H9 (cell line): ENCODE data around the gene UBN2. TPM values are rescaled to one million over a fixed set of nuclear protein-coding genes. Genes with fewer than 3 reads are reported as not detected.
A peak's percentile ranks its signal among the peaks of the same experiment; 100 is the strongest.

Experiments
- DNase-seq: peaks from one replicate; pipeline ENCODE4 v3.0.0-alpha.2; 2017
- H2AFZ ChIP-seq: one replicate; pipeline ENCODE4 v1.6.1; 2013; ENCODE audit warnings: mild to moderate bottlenecking, low read length, control low read depth, moderate library complexity
- H2AK5ac ChIP-seq: 2 replicates; pipeline ENCODE4 v1.6.1; 2013; ENCODE audit warnings: low read length, control low read depth, mixed read lengths; ENCODE audit not compliant: insufficient read length
- H2BK120ac ChIP-seq: one replicate; pipeline ENCODE4 v1.6.1; 2013; ENCODE audit warnings: low read depth, mild to moderate bottlenecking, low read length, control low read depth, inconsistent platforms; ENCODE audit not compliant: poor library complexity, severe bottlenecking
- H2BK12ac ChIP-seq: 2 replicates; pipeline ENCODE4 v1.6.1; 2013; ENCODE audit warnings: low read length, control low read depth, mixed read lengths, low read depth; ENCODE audit not compliant: insufficient read length
- H2BK15ac ChIP-seq: 2 replicates; pipeline ENCODE4 v1.6.1; 2013; ENCODE audit warnings: low read depth, low read length, control low read depth
- H2BK20ac ChIP-seq: one replicate; pipeline ENCODE4 v1.6.1; 2013; ENCODE audit warnings: low read depth, mild to moderate bottlenecking, low read length, control low read depth, inconsistent platforms; ENCODE audit not compliant: poor library complexity, severe bottlenecking
- H2BK5ac ChIP-seq: 2 replicates; pipeline ENCODE4 v1.6.1; 2013; ENCODE audit warnings: low read length, control low read depth, mixed read lengths; ENCODE audit not compliant: insufficient read length
- H3K14ac ChIP-seq: 2 replicates; pipeline ENCODE4 v1.6.1; 2013; ENCODE audit warnings: low read length, control low read depth; ENCODE audit not compliant: insufficient read depth
- H3K18ac ChIP-seq: 2 replicates; pipeline ENCODE4 v1.6.1; 2013; ENCODE audit warnings: low read depth, mild to moderate bottlenecking, mixed read lengths, low read length, control low read depth; ENCODE audit not compliant: insufficient read length
- H3K23ac ChIP-seq: 2 replicates; pipeline ENCODE4 v1.6.1; 2013; ENCODE audit warnings: low read length, control low read depth, mixed read lengths, low read depth; ENCODE audit not compliant: insufficient read length
- H3K23me2 ChIP-seq: 2 replicates; pipeline ENCODE4 v1.6.1; 2013; ENCODE audit warnings: low read depth, mild to moderate bottlenecking, mixed read lengths, low read length, control low read depth; ENCODE audit not compliant: insufficient read length, poor library complexity, severe bottlenecking
- H3K27ac ChIP-seq: 2 replicates; pipeline ENCODE4 v1.5.1; 2013; ENCODE audit warnings: low read length, control low read depth, mixed read lengths, low read depth; ENCODE audit not compliant: insufficient read length
- H3K27me3 ChIP-seq: 2 replicates; pipeline ENCODE4 v1.6.1; 2013; ENCODE audit warnings: low read length, control low read depth, inconsistent platforms; ENCODE audit not compliant: insufficient read depth
- H3K4ac ChIP-seq: 2 replicates; pipeline ENCODE4 v1.6.1; 2013; ENCODE audit warnings: low read depth, mild to moderate bottlenecking, control low read depth, inconsistent platforms, low read length, moderate library complexity
- H3K4me1 ChIP-seq: 2 replicates; pipeline ENCODE4 v1.6.1; 2013; ENCODE audit warnings: low read length, control low read depth, inconsistent platforms; ENCODE audit not compliant: insufficient read depth
- H3K4me2 ChIP-seq: 2 replicates; pipeline ENCODE4 v1.6.1; 2013; ENCODE audit warnings: low read length, control low read depth, mixed read lengths; ENCODE audit not compliant: insufficient read length, insufficient read depth
- H3K56ac ChIP-seq: 2 replicates; pipeline ENCODE4 v1.6.1; 2013; ENCODE audit warnings: low read depth, mild to moderate bottlenecking, mixed read lengths, low read length, control low read depth; ENCODE audit not compliant: insufficient read length
- H3K79me1 ChIP-seq: 2 replicates; pipeline ENCODE4 v1.6.1; 2013; ENCODE audit warnings: low read depth, mild to moderate bottlenecking, moderate library complexity, low read length, control low read depth, inconsistent platforms; ENCODE audit not compliant: insufficient read depth, poor library complexity, severe bottlenecking
- H3K79me2 ChIP-seq: 2 replicates; pipeline ENCODE4 v1.6.1; 2013; ENCODE audit warnings: low read length, control low read depth, inconsistent platforms; ENCODE audit not compliant: insufficient read depth
- H3K9ac ChIP-seq: 2 replicates; pipeline ENCODE4 v1.6.1; 2013; ENCODE audit warnings: low read length, control low read depth, mixed read lengths; ENCODE audit not compliant: insufficient read length; ENCODE audit errors: extremely low read depth
- H3K9me3 ChIP-seq: one replicate; pipeline ENCODE4 v1.6.1; 2013; ENCODE audit warnings: low read depth, low read length, inconsistent platforms; ENCODE audit not compliant: control insufficient read depth
- H3T11ph ChIP-seq: one replicate; pipeline ENCODE4 v1.6.1; 2013; ENCODE audit warnings: mild to moderate bottlenecking, low read length, control low read depth, inconsistent platforms
- H4K20me1 ChIP-seq: one replicate; pipeline ENCODE4 v1.6.1; 2013; ENCODE audit not compliant: control insufficient read depth, insufficient read length, insufficient read depth
- H4K5ac ChIP-seq: 2 replicates; pipeline ENCODE4 v1.6.1; 2013; ENCODE audit warnings: low read depth, mild to moderate bottlenecking, mixed read lengths, low read length, control low read depth; ENCODE audit not compliant: insufficient read length
- H4K8ac ChIP-seq: replicated peaks from 2 replicates; pipeline ENCODE4 v1.6.1; 2013; ENCODE audit warnings: low read length, control low read depth, mixed read lengths, low read depth; ENCODE audit not compliant: insufficient read length
- H4K91ac ChIP-seq: 2 replicates; pipeline ENCODE4 v1.6.1; 2013; ENCODE audit warnings: low read depth, mild to moderate bottlenecking, moderate library complexity, mixed read lengths, low read length, control low read depth; ENCODE audit not compliant: insufficient read length
- H3K27ac Mint-ChIP-seq, 3 experiments: 2 replicates in 2 of 3; 3 replicates in 1 of 3; pipeline ENCODE4 v1.8.0; 2020 to 2021; ENCODE audit warnings: mixed read lengths in 3 of 3, mild to moderate bottlenecking in 1 of 3, moderate library complexity in 1 of 3
- H3K27me3 Mint-ChIP-seq: 2 replicates; pipeline ENCODE4 v1.8.0; 2021; ENCODE audit warnings: low read depth, mild to moderate bottlenecking, moderate library complexity, mixed read lengths
- H3K36me3 Mint-ChIP-seq, 3 experiments: 2 replicates in 2 of 3; 3 replicates in 1 of 3; pipeline ENCODE4 v1.8.0; 2020 to 2021; ENCODE audit warnings: low read depth in 3 of 3, mixed read lengths in 3 of 3; ENCODE audit not compliant: insufficient read depth in 1 of 3
- H3K4me1 Mint-ChIP-seq, 2 experiments: 2 replicates each; pipeline ENCODE4 v1.8.0; 2020; ENCODE audit warnings: mixed read lengths in 2 of 2
- H3K4me3 Mint-ChIP-seq, 2 experiments: 2 replicates in 1 of 2; 3 replicates in 1 of 2; pipeline ENCODE4 v1.8.0; 2020 to 2021; ENCODE audit warnings: mild to moderate bottlenecking in 2 of 2, mixed read lengths in 2 of 2, moderate library complexity in 1 of 2
- H3K9me3 Mint-ChIP-seq, 2 experiments: 2 replicates in 1 of 2; 3 replicates in 1 of 2; pipeline ENCODE4 v1.8.0; 2020; ENCODE audit warnings: mild to moderate bottlenecking in 2 of 2, mixed read lengths in 2 of 2, moderate library complexity in 1 of 2
- WGBS: extraction: QIAGEN DNeasy Blood & Tissue Kit; methylation state at CpG from one replicate; pipeline ENCODE4 v1.1.7; 2013; ENCODE audit warnings: missing lambda C conversion rate, low lambda C conversion rate, mixed read lengths; ENCODE audit not compliant: insufficient read length; ENCODE audit errors: extremely low coverage; 5-methylcytosine and 5-hydroxymethylcytosine counted together
- total RNA-seq: library from RNA; stranded (reverse); gene quantifications from 2 replicates; pipeline ENCODE4 v1.2.1, GENCODE V29; 2021
- TF ChIP-seq, protein P1 (sequence below): fragments of 200-600 bp; sonication (generic); conservative IDR thresholded peaks from 3 replicates; pipeline ENCODE4 v1.8.0; 2021; ENCODE audit warnings: antibody characterized with exemption, mild to moderate bottlenecking

Gene UBN2
- total RNA-seq, 1 experiment from 2014 or later: 27.6 TPM

DNA sequence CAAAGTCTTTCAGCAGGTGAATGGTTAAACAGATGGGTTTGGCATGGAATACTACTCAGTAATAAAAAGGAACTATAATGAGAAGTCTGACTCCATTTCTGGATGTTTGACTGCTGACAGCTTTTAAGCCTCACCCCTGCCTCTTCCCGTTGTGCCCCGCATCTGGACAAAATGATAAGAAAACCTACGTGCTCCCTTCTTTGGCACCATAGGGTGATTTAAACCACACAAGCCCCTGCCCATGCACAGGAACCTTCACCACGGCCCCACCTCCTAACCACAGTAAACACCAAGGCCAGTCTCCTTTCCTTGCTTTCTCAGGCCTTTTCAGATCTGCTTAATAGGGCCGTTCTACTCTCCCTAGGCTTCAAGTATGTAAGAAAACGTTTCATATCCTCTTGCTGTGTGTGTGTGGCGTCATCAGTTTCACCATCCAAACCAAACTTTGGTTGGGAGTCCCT lies 47.1 kb upstream of the UBN2 start:
- no CpG with 5 or more reads among the region's 7 CpGs for WGBS
- Mint-ChIP-seq H3K36me3 (peaks cover 0 to 9% (median 0%) of the 10 kb centered on the region in 3 experiments; a peak in 5 of 7 replicates), H3K27ac (peak overlapping the region; percentile 16 to 45 (median 41); a peak in 4 of 7 replicates), H3K4me1 (peaks cover 33% of the 10 kb centered on the region in 2 experiments), H3K4me3 (peak overlapping the region in 1 of 2 experiments; percentile 46; a peak in 2 of 5 replicates), H3K27me3 (no peaks in the 10 kb centered on the region), H3K9me3 (no peaks in the 10 kb centered on the region)
- Histone ChIP-seq H3K9ac (no peak overlapping the region), H3K27me3 (no peaks in the 10 kb centered on the region), H3K56ac (no peak overlapping the region), H3K23me2 (no peaks in the 10 kb centered on the region), H3K4ac (no peak overlapping the region), H3K14ac (no peak overlapping the region), H2BK5ac (no peak overlapping the region), H3K23ac (no peak overlapping the region), H2BK120ac (no peak overlapping the region), H3K9me3 (no peaks in the 10 kb centered on the region), H3K27ac (peak overlapping the region; percentile 33), H2BK20ac (no peak overlapping the region), H3T11ph (no peak overlapping the region), H3K79me2 (no peaks in the 10 kb centered on the region), H2AFZ (no peak overlapping the region), H4K20me1 (no peaks in the 10 kb centered on the region), H3K18ac (no peak overlapping the region), H2AK5ac (no peak overlapping the region), H4K8ac (no peak overlapping the region), H4K5ac (no peak overlapping the region), H3K4me1 (peaks cover 8% of the 10 kb centered on the region; the same call in 1 of the 2 replicates), H4K91ac (no peak overlapping the region), H2BK15ac (no peak overlapping the region), H2BK12ac (no peak overlapping the region), H3K79me1 (no peaks in the 10 kb centered on the region), H3K4me2 (no peak overlapping the region)
- TF ChIP-seq, protein P1, sequence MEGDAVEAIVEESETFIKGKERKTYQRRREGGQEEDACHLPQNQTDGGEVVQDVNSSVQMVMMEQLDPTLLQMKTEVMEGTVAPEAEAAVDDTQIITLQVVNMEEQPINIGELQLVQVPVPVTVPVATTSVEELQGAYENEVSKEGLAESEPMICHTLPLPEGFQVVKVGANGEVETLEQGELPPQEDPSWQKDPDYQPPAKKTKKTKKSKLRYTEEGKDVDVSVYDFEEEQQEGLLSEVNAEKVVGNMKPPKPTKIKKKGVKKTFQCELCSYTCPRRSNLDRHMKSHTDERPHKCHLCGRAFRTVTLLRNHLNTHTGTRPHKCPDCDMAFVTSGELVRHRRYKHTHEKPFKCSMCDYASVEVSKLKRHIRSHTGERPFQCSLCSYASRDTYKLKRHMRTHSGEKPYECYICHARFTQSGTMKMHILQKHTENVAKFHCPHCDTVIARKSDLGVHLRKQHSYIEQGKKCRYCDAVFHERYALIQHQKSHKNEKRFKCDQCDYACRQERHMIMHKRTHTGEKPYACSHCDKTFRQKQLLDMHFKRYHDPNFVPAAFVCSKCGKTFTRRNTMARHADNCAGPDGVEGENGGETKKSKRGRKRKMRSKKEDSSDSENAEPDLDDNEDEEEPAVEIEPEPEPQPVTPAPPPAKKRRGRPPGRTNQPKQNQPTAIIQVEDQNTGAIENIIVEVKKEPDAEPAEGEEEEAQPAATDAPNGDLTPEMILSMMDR: no peak
- no peak for DNase-seq
